B cell (primary cell): ENCODE measurements around the gene THRA. TPM values are rescaled to one million over a fixed set of nuclear protein-coding genes. Genes with fewer than 3 reads are reported as not detected.

ENCODE experiments used
- ATAC-seq: fragments of 200-7000 bp; cut with Tn5 transposase; one replicate; pipeline ENCODE4 v1.10.0; 2021; ENCODE audit warnings: low read depth, mild to moderate bottlenecking, moderate number of reproducible peaks, moderate library complexity
- CTCF ChIA-PET: fragments of 350-600 bp; sonication (Branson Sonifier 250); formaldehyde crosslinking; loops from one replicate; lab custom pipeline; 2021; ENCODE audit warnings: antibody characterized with exemption, inconsistent platforms; lab: Charles Lee
- POLR2A ChIA-PET: fragments of 350-600 bp; sonication (Branson Sonifier 250); formaldehyde crosslinking; loops from one replicate; lab custom pipeline; 2021; ENCODE audit warnings: antibody characterized with exemption; lab: Charles Lee
- DNase-seq: peaks from one replicate; pipeline ENCODE4 v3.0.0; 2013
- H2AFZ ChIP-seq: 2 replicates; pipeline ENCODE4 v1.6.1; 2012; ENCODE audit warnings: mild to moderate bottlenecking, low read depth, low read length; ENCODE audit not compliant: insufficient read depth, poor library complexity, severe bottlenecking
- H3K27ac ChIP-seq, 2 donors: 1 replicate in 1 of 2; 2 replicates in 1 of 2; pipeline ENCODE4 v1.5.1; 2012 to 2013; ENCODE audit warnings: low read length in 2 of 2, mild to moderate bottlenecking in 2 of 2, moderate library complexity in 1 of 2
- H3K27me3 ChIP-seq, 4 experiments: fragments of 200-600 bp in 1 of 4; sonication (generic) in 1 of 4; replicated peaks in 1 of 4; 1 replicate in 2 of 4; 2 replicates in 2 of 4; pipeline versions ENCODE4 v1.6.1 to v1.7.0; 2013 to 2016; ENCODE audit warnings: low read length in 3 of 4, mild to moderate bottlenecking in 2 of 4, mixed read lengths in 1 of 4, moderate library complexity in 1 of 4; ENCODE audit not compliant: insufficient read depth in 4 of 4, control insufficient read depth in 3 of 4; ENCODE audit errors: control extremely low read depth in 1 of 4
- H3K36me3 ChIP-seq, 2 experiments: replicated peaks in 1 of 2; 1 replicate in 1 of 2; 2 replicates in 1 of 2; pipeline versions ENCODE4 v1.6.1 to v1.7.1; 2013; ENCODE audit warnings: low read length in 1 of 2; ENCODE audit not compliant: insufficient read depth in 2 of 2, control insufficient read depth in 1 of 2; ENCODE audit errors: control extremely low read depth in 1 of 2, extremely low read depth in 1 of 2
- H3K4me1 ChIP-seq, 2 donors: fragments of 200-600 bp in 1 of 2; sonication (generic) in 1 of 2; 1 replicate in 1 of 2; 2 replicates in 1 of 2; pipeline versions ENCODE4 v1.5.1 to v1.6.1; 2013 to 2017; ENCODE audit warnings: low read length in 2 of 2; ENCODE audit not compliant: control insufficient read depth in 2 of 2, insufficient read depth in 2 of 2
- H3K4me2 ChIP-seq: replicated peaks from 2 replicates; pipeline ENCODE3; 2012; ENCODE audit warnings: mild to moderate bottlenecking, low read depth, low read length; ENCODE audit not compliant: poor library complexity, severe bottlenecking
- H3K4me3 ChIP-seq, 5 experiments: fragments of 200-600 bp in 1 of 5; sonication (generic) in 1 of 5; 1 replicate in 3 of 5; 2 replicates in 2 of 5; pipeline versions ENCODE4 v1.5.1 to v1.7.0; 2011 to 2016; ENCODE audit warnings: low read length in 4 of 5, mild to moderate bottlenecking in 4 of 5, low read depth in 2 of 5, control low read depth in 1 of 5, moderate library complexity in 1 of 5; ENCODE audit not compliant: insufficient read depth in 1 of 5; ENCODE audit errors: control extremely low read depth in 1 of 5, extremely low read depth in 1 of 5
- H3K79me2 ChIP-seq: fragments of 200-600 bp; sonication (generic); one replicate; pipeline ENCODE4 v1.6.0; 2016; ENCODE audit warnings: low read length; ENCODE audit not compliant: control insufficient read depth, insufficient read depth
- H3K9ac ChIP-seq: fragments of 200-600 bp; sonication (generic); 2 replicates; pipeline ENCODE4 v1.6.1; 2017; ENCODE audit warnings: mild to moderate bottlenecking, low read length, moderate library complexity
- H3K9me3 ChIP-seq, 3 donors: one replicate each; pipeline versions ENCODE4 v1.6.1 to v1.7.1; 2013; ENCODE audit warnings: low read length in 2 of 3; ENCODE audit not compliant: control insufficient read depth in 2 of 3, insufficient read depth in 1 of 3; ENCODE audit errors: control extremely low read depth in 1 of 3
- H4K20me1 ChIP-seq: 2 replicates; pipeline ENCODE4 v1.6.0; 2012; ENCODE audit warnings: mild to moderate bottlenecking, low read length; ENCODE audit not compliant: insufficient read depth, control insufficient read depth, poor library complexity, severe bottlenecking
- H3K27ac Mint-ChIP-seq: one replicate; pipeline ENCODE4 v1.8.0; 2021; ENCODE audit warnings: mixed read lengths
- H3K27me3 Mint-ChIP-seq: one replicate; pipeline ENCODE4 v1.8.0; 2021; ENCODE audit warnings: mixed read lengths
- H3K4me1 Mint-ChIP-seq: one replicate; pipeline ENCODE4 v1.8.0; 2021; ENCODE audit warnings: mixed read lengths
- H3K4me3 Mint-ChIP-seq: one replicate; pipeline ENCODE4 v1.8.0; 2021; ENCODE audit warnings: mixed read lengths
- H3K9me3 Mint-ChIP-seq: one replicate; pipeline ENCODE4 v1.8.0; 2022; ENCODE audit warnings: mixed read lengths; ENCODE audit not compliant: insufficient read depth
- EZH2 ChIP-seq: IDR thresholded peaks from 2 replicates; pipeline ENCODE4 v1.6.1; 2012; ENCODE audit warnings: borderline replicate concordance, low read depth, mild to moderate bottlenecking, moderate library complexity, low read length; ENCODE audit not compliant: insufficient read depth, poor library complexity, severe bottlenecking
- WGBS: methylation state at CpG from one replicate; pipeline ENCODE4 v1.1.5; 2013; ENCODE audit warnings: missing lambda C conversion rate; ENCODE audit not compliant: insufficient coverage; 5-methylcytosine and 5-hydroxymethylcytosine counted together
- intact Hi-C: fragments of 100-400 bp; cut with micrococcal nuclease; formaldehyde crosslinking; loops from one replicate; pipeline ENCODE4 v1.10.0; 2022
- polyA plus RNA-seq: library from polyadenylated mRNA; depleted of rRNA; stranded (reverse); fragments of >200 nt; gene quantifications from 2 replicates; pipeline ENCODE4 v1.2.3, GENCODE V29; 2012
- total RNA-seq, 2 donors: library from RNA; stranded (reverse); fragments of 120-200 nt in 1 of 2; gene quantifications; 1 replicate in 1 of 2; 2 replicates in 1 of 2; pipeline versions ENCODE4 v1.2.3 to v1.2.4, GENCODE V29; 2013 to 2022
- TF ChIP-seq, protein P1 (sequence below): fragments of 200-600 bp; IDR thresholded peaks from one replicate; pipeline ENCODE4 v1.8.0; 2022; ENCODE audit warnings: antibody characterized with exemption, mild to moderate bottlenecking

THRA gene
- total and polyA plus RNA-seq, 2 donors (not counting 1 experiment from before 2014, with no cell fraction given) = 8.0 to 17.1 TPM

GRCh38 chr17:40094874-40095273 is 32.1 kb downstream of the THRA start:
- Histone ChIP-seq H3K4me2 (peak overlapping the region; percentile 90), H3K4me1 (peaks cover 45 to 58% of the 10 kb centered on the region in 2 donors), H3K27me3 (no peaks in the 10 kb centered on the region), H3K9ac (no peak overlapping the region), H2AFZ (no peak overlapping the region), H3K4me3 (no peak overlapping the region), H3K36me3 (peaks cover 0 to 39% of the 10 kb centered on the region in 2 experiments), H3K9me3 (peaks cover 0 to 14% (median 0%) of the 10 kb centered on the region in 3 donors), H3K27ac (peak overlapping the region; percentile 24 to 92), H4K20me1 (no peaks in the 10 kb centered on the region), H3K79me2 (no peaks in the 10 kb centered on the region)
- peak overlapping the region; percentile 89 for H3K27ac Mint-ChIP-seq
- no peaks in the 10 kb centered on the region for H3K27me3 Mint-ChIP-seq
- H3K4me1 Mint-ChIP-seq = peaks cover 59% of the 10 kb centered on the region
- ATAC-seq (no peak), DNase-seq (no peak)
- CTCF ChIA-PET = interaction anchor here (0.7 to 7.7 kb wide), 8 partner anchors 8 to 82 kb away, joined by 3 to 64 read pairs (median 6); no protein-coding TSS in a partner anchor
- POLR2A ChIA-PET = interaction anchor here (0.5 to 1.5 kb wide), 2 partner anchors 19 to 124 kb away, joined by 3 to 4 read pairs; no protein-coding TSS in a partner anchor
- no peaks in the 10 kb centered on the region for H3K9me3 Mint-ChIP-seq
- 96% methylated on average over 12 of the region's 14 CpGs for WGBS
- TF ChIP-seq EZH2 = no peak
- TF ChIP-seq, protein P1, sequence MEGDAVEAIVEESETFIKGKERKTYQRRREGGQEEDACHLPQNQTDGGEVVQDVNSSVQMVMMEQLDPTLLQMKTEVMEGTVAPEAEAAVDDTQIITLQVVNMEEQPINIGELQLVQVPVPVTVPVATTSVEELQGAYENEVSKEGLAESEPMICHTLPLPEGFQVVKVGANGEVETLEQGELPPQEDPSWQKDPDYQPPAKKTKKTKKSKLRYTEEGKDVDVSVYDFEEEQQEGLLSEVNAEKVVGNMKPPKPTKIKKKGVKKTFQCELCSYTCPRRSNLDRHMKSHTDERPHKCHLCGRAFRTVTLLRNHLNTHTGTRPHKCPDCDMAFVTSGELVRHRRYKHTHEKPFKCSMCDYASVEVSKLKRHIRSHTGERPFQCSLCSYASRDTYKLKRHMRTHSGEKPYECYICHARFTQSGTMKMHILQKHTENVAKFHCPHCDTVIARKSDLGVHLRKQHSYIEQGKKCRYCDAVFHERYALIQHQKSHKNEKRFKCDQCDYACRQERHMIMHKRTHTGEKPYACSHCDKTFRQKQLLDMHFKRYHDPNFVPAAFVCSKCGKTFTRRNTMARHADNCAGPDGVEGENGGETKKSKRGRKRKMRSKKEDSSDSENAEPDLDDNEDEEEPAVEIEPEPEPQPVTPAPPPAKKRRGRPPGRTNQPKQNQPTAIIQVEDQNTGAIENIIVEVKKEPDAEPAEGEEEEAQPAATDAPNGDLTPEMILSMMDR = no peak
- peak overlapping the region; percentile 19 for H3K4me3 Mint-ChIP-seq
- intact Hi-C loops = no loop called here

DNA sequence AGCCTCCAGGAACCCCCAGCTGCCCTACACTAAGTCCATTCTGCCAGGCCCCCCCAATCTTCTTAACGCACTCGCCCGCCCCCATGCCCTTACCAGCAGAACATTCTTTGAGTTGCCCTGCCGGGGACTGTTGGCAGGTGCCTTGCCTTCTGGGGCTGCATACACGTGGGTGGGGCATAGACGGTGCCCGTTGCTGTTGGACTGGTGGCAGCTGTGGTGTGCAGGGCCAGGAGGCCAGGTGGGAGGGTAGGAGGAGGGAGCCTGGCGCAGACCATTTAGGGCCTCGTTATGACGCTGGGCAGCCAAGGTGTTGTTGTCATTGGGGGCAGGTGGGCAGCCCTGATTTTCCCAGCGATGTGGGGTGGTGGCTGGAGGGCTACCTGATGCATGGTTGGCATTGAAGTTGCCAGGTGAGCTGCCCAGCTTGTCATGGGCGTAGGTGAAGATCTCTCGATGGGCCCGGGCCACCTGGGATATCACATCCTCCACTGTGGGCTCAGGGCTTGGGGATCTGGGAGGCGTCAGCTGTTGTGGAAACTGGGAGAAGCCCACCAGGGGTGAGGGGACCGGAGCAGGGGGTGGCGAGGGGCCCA is 32.7 kb downstream of the THRA start:
- Histone ChIP-seq H4K20me1 (no peaks in the 10 kb centered on the region), H3K4me2 (peak overlapping the region; percentile 90), H3K4me1 (peaks cover 45 to 61% of the 10 kb centered on the region in 2 donors), H3K27me3 (no peaks in the 10 kb centered on the region), H3K9me3 (peaks cover 0 to 14% (median 0%) of the 10 kb centered on the region in 3 donors), H2AFZ (no peak overlapping the region), H3K79me2 (no peaks in the 10 kb centered on the region), H3K36me3 (peaks cover 0 to 39% of the 10 kb centered on the region in 2 experiments), H3K9ac (no peak overlapping the region), H3K4me3 (peak overlapping the region in 3 of 5 experiments; percentile 7 to 17 (median 11)), H3K27ac (peak overlapping the region; percentile 92 to 93)
- WGBS = 55% methylated on average over 17 of the region's 17 CpGs
- CTCF ChIA-PET = interaction anchor here (0.7 to 7.7 kb wide), 10 partner anchors 8 to 193 kb away, joined by 3 to 64 read pairs (median 5); no protein-coding TSS in a partner anchor
- POLR2A ChIA-PET = interaction anchor here (0.5 to 1.5 kb wide), 9 partner anchors 10 to 343 kb away, joined by 3 to 5 read pairs (median 3); partner anchors contain the start of genes CASC3 and THRA
- Mint-ChIP-seq H3K4me3 (peak overlapping the region; percentile 77), H3K9me3 (no peaks in the 10 kb centered on the region), H3K27ac (peak overlapping the region; percentile 89), H3K27me3 (no peaks in the 10 kb centered on the region), H3K4me1 (peaks cover 64% of the 10 kb centered on the region)
- TF ChIP-seq, protein P1 = no peak
- TF ChIP-seq EZH2 = no peak
- intact Hi-C loops = no loop called here
- DNase-seq (no peak), ATAC-seq (no peak)
